Activated naive CD4-positive, alpha-beta T cell treated with anti-CD3 and anti-CD28 coated beads, Interleukin-2, amount 50 U/mL, for 16 hours (primary cell): ENCODE data around the gene FAM200B.

Experiments used
- DNase-seq: peaks from one replicate; pipeline ENCODE4 v3.0.0-alpha.2; 2020

The FAM200B gene

GRCh38 chr4:15681372-15682241 lies at the start of gene FAM200B:
TSS of gene FAM200B (plus strand) at chr4:15681827. CDS start at chr4:15686978, 5,151 bp downstream.
- peak; percentile 96 for DNase-seq

GRCh38 chr4:15636818-15637217 lies 44.8 kb upstream of the FAM200B start:
- no peak for DNase-seq

GRCh38 chr4:15638418-15638817 lies 43.2 kb upstream of the FAM200B start:
- DNase-seq = no peak

GRCh38 chr4:15648600-15648999 lies 33.0 kb upstream of the FAM200B start:
- no peak for DNase-seq

GRCh38 chr4:15649914-15650545 lies 31.6 kb upstream of the FAM200B start:
- DNase-seq = peak; percentile 50

GRCh38 chr4:15651676-15652075 lies 30.0 kb upstream of the FAM200B start:
- no peak for DNase-seq

- no peak for DNase-seq
These were observed 29.4 kb upstream of the FAM200B start for GRCh38 chr4:15652191-15652590.

GRCh38 chr4:15652841-15653240 lies 28.8 kb upstream of the FAM200B start:
- DNase-seq = no peak

GRCh38 chr4:15653420-15653819 lies 28.2 kb upstream of the FAM200B start:
- DNase-seq = no peak

GRCh38 chr4:15653864-15654592 lies 27.6 kb upstream of the FAM200B start:
- DNase-seq = no peak

GRCh38 chr4:15654593-15655222 lies 26.9 kb upstream of the FAM200B start:
- peak; percentile 39 for DNase-seq

GRCh38 chr4:15655223-15656037 lies 26.2 kb upstream of the FAM200B start, which contains the start of gene FBXL5:
TSS of gene FBXL5 (minus strand) at chr4:15655357. CDS start at chr4:15655287, 70 bp downstream.
- peak; percentile 85 for DNase-seq

GRCh38 chr4:15656038-15656470 lies 25.6 kb upstream of the FAM200B start:
- no peak for DNase-seq

- no peak for DNase-seq
These were observed 24.3 kb upstream of the FAM200B start for GRCh38 chr4:15657366-15657765.

GRCh38 chr4:15658136-15658770 lies 23.4 kb upstream of the FAM200B start:
- DNase-seq = no peak

- DNase-seq = no peak
These were observed 22.8 kb upstream of the FAM200B start for GRCh38 chr4:15658781-15659180.

- DNase-seq = no peak
These were observed 21.7 kb upstream of the FAM200B start for GRCh38 chr4:15659768-15660570.

- no peak for DNase-seq
These were observed 15.8 kb upstream of the FAM200B start for GRCh38 chr4:15665753-15666365.

GRCh38 chr4:15667006-15667405 lies 14.6 kb upstream of the FAM200B start:
- DNase-seq = no peak
